Ishikawa (cell line): ENCODE measurements around the gene NME7.

Source experiments
- CEBPB ChIP-seq: IDR thresholded peaks from 2 replicates; pipeline ENCODE4 v1.6.1; 2012
- CREB1 ChIP-seq: IDR thresholded peaks from 2 replicates; pipeline ENCODE4 v1.6.1; 2012; ENCODE audit warnings: low read depth
- EP300 ChIP-seq: IDR thresholded peaks from 2 replicates; pipeline ENCODE4 v1.6.1; 2012; ENCODE audit warnings: borderline replicate concordance
- FOXM1 ChIP-seq: IDR thresholded peaks from 2 replicates; pipeline ENCODE4 v1.6.1; 2012; ENCODE audit warnings: low read depth, borderline replicate concordance
- NFIC ChIP-seq: IDR thresholded peaks from 2 replicates; pipeline ENCODE4 v1.6.1; 2012
- RAD21 ChIP-seq: IDR thresholded peaks from 2 replicates; pipeline ENCODE4 v1.6.1; 2012; ENCODE audit warnings: low read depth
- TAF1 ChIP-seq: IDR thresholded peaks from 2 replicates; pipeline ENCODE4 v1.6.1; 2012; ENCODE audit warnings: low read depth, mild to moderate bottlenecking
- TCF12 ChIP-seq: IDR thresholded peaks from 2 replicates; pipeline ENCODE4 v1.6.1; 2012; ENCODE audit warnings: low read depth
- YY1 ChIP-seq: IDR thresholded peaks from 2 replicates; pipeline ENCODE4 v1.6.1; 2012; ENCODE audit warnings: low read depth
- TF ChIP-seq, protein P1 (sequence below): IDR thresholded peaks from 2 replicates; pipeline ENCODE4 v1.6.1; 2012; ENCODE audit warnings: low read depth, mild to moderate bottlenecking
- TF ChIP-seq, protein P2 (sequence below): IDR thresholded peaks from 2 replicates; pipeline ENCODE4 v1.6.1; 2012
- TF ChIP-seq, protein P3 (sequence below): IDR thresholded peaks from 2 replicates; pipeline ENCODE4 v1.6.1; 2012

DNA sequence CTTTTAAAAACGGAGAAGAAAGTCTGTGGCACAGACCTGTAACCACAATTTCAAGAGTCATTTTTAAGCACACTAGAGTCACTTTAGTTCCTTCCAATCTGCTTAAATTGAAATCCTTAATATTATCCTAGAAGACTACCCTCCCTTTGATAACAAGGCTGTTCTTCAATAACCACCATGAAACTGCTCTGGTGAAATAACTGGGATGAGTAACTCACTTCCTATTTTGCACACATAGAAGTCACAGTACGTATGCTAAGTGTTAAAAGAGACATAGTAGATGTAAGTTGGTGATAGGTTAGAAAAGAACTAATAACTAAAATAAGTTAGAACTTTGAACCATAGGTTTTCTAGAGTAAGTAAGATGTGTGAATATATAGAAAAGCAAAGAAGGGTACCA is 107.8 kb downstream of the NME7 start:
- TF ChIP-seq TAF1 (no peak), FOXM1 (no peak), NFIC (no peak), YY1 (no peak), RAD21 (no peak), CEBPB (no peak), EP300 (no peak), TCF12 (no peak), CREB1 (no peak)
- TF ChIP-seq, protein P1, sequence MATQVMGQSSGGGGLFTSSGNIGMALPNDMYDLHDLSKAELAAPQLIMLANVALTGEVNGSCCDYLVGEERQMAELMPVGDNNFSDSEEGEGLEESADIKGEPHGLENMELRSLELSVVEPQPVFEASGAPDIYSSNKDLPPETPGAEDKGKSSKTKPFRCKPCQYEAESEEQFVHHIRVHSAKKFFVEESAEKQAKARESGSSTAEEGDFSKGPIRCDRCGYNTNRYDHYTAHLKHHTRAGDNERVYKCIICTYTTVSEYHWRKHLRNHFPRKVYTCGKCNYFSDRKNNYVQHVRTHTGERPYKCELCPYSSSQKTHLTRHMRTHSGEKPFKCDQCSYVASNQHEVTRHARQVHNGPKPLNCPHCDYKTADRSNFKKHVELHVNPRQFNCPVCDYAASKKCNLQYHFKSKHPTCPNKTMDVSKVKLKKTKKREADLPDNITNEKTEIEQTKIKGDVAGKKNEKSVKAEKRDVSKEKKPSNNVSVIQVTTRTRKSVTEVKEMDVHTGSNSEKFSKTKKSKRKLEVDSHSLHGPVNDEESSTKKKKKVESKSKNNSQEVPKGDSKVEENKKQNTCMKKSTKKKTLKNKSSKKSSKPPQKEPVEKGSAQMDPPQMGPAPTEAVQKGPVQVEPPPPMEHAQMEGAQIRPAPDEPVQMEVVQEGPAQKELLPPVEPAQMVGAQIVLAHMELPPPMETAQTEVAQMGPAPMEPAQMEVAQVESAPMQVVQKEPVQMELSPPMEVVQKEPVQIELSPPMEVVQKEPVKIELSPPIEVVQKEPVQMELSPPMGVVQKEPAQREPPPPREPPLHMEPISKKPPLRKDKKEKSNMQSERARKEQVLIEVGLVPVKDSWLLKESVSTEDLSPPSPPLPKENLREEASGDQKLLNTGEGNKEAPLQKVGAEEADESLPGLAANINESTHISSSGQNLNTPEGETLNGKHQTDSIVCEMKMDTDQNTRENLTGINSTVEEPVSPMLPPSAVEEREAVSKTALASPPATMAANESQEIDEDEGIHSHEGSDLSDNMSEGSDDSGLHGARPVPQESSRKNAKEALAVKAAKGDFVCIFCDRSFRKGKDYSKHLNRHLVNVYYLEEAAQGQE, result no peak
- TF ChIP-seq, protein P2, sequence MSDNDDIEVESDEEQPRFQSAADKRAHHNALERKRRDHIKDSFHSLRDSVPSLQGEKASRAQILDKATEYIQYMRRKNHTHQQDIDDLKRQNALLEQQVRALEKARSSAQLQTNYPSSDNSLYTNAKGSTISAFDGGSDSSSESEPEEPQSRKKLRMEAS, result no peak
- TF ChIP-seq, protein P3, sequence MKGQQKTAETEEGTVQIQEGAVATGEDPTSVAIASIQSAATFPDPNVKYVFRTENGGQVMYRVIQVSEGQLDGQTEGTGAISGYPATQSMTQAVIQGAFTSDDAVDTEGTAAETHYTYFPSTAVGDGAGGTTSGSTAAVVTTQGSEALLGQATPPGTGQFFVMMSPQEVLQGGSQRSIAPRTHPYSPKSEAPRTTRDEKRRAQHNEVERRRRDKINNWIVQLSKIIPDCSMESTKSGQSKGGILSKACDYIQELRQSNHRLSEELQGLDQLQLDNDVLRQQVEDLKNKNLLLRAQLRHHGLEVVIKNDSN, result no peak
